Measurements from ENCODE around the gene IQSEC1.

DNA sequence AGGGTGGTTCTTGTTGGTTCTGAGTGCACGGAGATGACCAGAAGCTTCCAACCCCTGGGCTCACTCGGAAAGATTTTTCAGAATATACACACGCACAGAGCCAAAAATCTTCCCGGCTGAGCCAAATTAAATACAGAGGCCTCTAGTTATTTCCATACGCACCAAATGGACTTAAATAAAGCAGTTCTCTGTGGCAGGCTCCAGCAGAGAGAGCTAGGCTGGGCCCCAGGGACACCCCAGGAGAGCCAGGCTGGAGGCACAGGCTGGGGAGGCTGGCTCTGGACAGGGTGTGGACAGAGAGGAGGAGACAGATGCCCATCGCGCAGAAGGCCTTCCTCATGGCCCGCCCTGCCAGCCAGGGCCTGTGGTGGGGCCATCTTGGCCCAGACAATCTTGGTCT lies 115.9 kb downstream of the IQSEC1 start:
- no peak for TF ChIP-seq EZH2 (IDR thresholded peaks at IDR 0.05; ENCODE audit: insufficient read depth, low read length)
- no peak for TF ChIP-seq CTCF (IDR thresholded peaks at IDR 0.05; ENCODE audit: insufficient read depth, low read depth, low read length)
